Stimulated activated CD4-positive, alpha-beta T cell treated with anti-CD3 and anti-CD28 coated beads, Interleukin-1b, Interleukin-23, amount 100 ng/mL, for 4 hours (primary cell): ENCODE results near the gene HOXA3.

ENCODE experiments used
- DNase-seq, 2 donors: peaks; one replicate each; pipeline ENCODE4 v3.0.0-alpha.2; 2020; ENCODE audit warnings: low read depth in 2 of 2

The HOXA3 gene

DNA sequence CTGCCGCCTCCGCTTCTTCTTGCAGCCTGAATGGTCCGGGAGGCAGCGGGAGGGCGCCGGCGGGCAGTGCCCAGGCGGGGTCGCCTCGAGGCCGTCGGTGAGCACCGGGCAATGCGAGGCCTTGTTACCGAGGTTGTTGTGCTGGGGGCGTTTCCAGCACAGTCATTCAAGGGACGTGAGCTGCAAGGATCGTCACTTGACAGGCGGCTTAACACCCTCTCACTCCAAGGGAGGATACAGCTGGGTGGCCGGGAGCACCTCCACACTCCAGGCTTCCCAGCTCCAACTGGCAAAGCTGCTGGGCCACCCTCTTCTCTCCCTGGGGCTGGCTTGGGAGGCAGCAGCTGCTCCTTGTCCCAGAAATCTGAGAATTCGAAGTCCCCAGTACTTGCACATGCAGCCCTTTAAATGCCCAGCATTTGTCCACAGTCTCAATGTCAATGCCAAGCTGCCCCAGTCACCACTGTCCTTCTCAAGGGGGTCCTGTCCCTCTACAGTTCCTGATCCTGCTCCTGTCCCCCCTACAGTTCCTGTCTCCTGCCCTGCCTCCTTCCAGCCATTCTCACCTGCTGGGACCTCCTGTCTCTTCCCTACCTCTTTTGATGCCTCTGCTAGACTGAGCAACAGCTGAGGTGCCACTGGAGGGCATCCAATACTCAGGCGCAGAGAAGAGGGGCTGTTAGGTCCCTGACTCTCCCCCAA is 37.1 kb upstream of the HOXA3 start:
- DNase-seq, result no peak

DNA sequence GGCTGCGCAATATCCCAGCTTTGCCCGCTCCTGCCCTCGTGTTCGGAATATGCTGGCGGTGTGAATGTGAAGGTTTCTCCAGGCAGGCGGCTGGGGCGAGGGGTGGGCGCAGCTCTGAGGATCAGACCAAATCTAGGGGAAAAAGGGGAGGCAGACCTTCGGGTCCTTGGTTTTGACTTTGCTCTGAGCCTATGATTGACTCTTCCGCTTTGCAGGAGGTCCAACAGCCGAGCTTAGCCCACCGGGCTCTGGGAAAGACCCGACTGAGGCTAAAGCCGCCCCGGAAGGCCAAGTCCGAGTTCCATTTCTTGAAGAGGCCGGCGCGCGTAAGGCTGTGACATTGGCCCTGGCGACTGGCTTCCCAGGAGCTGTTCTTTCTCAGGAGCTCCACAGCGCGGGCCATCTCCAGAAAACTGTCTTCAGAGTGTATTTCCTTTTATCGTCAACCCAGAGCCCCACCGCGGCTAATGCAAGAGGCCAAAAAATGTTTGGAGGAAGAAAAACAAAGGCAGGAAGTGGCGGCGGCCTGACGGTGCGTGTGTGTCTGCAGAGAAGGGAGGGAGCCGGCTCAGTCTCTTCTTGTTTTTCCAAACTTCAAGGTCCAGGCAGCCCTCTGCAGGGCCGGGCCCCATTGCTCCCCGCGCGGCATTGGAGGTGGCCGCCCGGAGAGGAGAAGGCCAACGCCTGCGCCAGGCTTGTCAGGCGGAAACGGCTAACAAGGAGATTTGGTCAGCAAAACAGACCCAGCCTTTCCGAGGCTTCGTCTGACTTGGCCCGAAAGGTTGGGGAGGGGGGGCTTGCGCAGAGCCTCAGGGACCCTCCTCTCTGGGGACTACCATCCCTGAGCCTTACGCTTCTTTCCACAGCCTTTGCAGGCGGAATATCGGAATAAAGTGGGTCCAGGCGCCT is 36.3 kb upstream of the HOXA3 start:
- no peak for DNase-seq

DNA sequence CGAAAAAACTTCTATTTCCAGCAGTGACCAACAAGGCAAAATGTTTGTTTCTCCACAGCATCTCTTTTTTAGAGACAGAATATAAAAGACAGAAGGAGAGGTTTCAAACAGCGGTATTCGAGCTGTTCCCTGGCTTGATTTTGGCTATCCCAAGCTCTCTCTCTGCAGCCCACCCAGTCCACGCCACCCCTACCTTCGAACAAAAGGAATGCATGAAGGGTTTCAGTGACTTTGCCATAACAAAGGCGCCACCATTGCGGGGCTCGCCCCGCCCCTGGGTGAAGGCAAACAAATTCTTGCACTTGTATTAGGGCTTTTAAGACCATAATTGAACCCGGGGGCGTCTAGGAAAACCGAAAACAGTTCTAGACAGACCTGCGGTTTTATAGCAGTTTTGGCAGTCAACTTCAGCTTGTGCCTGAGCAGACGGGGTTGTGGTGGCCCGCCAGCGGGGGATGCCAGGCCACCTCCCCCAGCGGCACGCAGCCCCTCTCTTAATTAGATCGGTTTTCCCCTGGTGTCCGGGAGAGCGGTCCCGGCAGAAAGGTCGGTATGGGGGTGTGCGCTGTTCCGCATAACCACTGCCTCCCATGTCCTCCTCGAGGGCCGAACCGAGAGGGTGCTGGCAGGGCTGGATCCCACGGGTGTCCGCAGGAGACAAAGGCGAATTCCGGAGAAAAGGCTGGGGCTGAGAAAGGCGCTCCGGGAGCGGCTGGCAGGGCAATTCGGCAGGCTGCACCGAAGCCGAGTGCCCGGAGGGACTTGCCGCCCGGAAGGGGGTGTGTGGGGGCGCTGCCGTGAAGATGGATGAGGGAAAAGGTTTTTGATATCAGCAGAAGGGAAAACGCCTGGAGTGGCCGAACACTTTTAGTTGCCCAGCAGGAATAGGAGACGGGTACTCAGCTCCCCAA is 35.3 kb upstream of the HOXA3 start:
- no peak for DNase-seq

DNA sequence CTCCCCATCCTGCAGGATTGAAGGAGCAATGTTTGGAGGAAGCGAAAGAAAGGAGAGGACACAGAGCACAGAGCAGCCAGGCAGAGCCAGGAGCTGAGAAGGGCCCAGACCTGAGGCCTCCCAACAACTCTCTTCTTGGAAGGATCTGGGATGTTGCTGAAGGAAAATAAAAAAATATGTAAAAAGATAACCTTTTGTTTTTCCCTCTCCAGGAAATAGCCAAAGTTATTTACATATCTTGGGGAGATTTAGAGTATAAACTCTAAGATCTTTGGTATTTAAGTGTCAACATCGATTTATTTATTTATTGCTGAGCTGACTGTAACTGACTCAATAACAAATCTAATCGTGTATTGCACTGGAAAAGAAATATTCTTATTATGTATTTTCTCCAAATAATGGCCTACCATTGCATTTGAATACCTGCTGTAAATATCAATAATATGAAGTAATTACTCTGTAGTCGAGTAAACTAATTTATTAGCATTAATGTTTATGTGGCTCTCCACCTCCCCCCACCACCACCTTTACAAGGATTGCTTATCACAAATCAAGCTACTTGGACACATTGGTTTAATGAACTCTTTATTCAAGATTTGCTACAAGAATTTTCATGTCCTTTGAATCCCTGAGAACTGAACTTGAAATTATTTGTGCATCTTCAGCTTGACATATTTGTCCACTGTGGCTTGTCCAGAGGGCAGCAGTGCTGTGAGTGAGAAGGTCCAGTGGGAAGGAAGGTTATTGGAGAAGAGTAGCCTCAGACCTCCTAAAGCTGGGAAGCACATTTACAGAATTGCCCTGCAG is 34.5 kb upstream of the HOXA3 start:
- no peak for DNase-seq

DNA sequence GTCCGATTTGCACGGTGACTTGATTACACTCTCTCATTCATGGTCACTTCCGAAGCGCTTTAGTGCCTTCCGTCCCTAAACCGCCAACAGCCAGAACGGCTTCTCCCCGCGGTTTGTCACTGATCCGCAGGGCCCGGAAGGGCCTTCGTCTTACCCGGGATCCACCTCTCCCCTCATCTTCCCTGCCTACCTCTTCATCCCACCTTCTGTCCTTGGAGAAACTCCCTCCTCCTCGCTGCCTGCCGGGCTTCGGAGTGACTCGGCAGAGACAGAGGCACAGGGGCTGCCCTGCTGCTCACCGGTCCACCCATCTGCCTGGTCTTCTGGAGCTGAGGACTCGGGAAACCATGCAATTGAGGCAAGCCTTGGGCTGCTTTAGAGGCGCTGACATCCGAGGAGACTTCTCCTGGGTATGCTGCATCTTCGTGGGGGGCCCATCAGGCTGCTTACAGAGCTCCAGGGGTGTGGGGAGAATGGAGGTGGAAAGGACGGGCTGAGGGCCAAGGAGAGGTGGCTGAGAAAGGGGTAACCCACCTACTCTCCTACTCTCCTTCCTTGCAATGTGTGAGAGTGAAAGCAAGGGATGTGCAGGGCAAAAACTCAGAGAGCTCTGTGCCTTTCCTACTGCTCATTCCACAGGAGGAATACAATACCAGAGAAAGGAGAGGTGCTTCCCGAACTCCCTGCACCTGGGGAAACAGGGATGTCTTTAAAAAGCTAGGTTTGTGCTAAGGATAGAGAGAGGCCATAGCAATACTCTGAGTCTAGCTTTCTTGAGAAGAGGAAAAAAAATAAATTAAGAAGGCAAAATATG is 33.7 kb upstream of the HOXA3 start:
- DNase-seq, result no peak

DNA sequence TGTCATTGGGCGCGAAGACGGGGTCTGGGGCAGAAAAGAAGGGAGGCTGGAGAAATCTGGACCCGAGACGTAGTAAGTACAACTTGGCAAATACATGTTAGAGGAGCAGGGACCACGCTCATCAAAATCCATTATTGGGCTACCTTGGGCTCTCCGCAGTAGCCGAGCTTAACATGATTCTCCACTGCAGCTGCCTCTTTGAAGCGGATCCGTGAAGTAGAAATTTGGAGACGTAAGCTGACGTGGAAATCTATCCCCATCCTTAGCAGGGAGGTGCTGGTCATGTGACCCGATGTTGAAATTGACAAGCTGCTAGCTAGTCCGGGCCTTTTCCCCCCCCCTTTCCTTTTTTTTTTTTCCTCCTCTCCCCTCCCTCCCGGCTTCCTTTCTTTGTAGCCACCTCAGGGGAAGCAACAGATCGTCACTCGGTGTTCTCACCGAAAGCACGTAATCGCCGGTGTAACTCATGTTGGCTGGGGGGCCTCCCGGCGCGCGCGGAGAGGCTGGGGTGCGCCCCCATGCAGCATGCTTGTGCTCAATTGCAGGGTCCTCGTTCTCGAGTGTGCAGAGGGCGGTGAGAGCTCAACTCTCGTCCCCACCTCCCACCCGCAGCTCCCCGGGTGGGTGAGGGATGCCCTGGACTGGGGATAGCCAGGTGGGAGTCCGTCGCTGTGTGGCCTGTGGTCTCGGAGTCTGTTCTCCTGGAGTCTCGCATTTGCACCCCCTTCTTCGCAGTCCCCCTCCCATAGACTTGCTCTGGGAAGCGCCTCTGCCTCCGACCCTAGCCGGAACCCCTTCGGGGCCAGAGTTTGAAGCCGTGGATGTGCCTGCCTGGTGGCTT is 32.9 kb upstream of the HOXA3 start, which contains the start of gene HOXA11:
Gene HOXA11 (minus strand): TSS at position 220 of the 841 bp plus-strand sequence. CDS start 88 bp downstream, at position 132.
- no peak for DNase-seq

DNA sequence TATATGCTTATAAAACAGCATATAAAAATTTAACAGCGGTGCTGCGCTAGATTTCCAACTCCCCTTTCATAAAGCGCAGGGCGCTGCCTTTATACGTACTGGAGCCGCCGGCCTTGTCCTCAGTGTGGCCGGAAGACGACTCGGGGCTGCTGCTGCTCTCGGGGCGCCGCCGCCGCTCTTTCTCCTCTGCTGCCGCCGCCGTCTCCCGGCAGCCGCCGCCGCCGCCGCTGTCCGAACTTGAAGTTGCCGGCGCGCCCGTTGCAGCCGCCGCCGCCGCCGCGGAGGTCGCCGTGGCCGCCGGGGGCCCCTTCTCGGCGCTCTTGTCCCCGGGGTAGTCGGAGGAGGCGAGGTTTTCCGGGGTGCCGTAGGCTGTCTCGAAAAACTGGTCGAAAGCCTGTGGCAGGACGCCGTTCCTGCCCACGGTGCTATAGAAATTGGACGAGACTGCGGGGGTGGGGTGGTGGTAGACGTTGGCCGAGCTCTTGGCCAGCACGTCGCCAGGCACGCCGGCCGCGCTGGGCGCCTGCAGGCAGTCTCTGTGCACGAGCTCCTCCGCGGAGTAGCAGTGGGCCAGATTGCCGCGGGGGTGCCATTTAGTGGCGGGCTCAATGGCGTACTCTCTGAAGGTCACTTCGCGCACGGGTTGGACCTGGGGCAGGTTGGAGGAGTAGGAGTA is 32.1 kb upstream of the HOXA3 start:
- no peak for DNase-seq

DNA sequence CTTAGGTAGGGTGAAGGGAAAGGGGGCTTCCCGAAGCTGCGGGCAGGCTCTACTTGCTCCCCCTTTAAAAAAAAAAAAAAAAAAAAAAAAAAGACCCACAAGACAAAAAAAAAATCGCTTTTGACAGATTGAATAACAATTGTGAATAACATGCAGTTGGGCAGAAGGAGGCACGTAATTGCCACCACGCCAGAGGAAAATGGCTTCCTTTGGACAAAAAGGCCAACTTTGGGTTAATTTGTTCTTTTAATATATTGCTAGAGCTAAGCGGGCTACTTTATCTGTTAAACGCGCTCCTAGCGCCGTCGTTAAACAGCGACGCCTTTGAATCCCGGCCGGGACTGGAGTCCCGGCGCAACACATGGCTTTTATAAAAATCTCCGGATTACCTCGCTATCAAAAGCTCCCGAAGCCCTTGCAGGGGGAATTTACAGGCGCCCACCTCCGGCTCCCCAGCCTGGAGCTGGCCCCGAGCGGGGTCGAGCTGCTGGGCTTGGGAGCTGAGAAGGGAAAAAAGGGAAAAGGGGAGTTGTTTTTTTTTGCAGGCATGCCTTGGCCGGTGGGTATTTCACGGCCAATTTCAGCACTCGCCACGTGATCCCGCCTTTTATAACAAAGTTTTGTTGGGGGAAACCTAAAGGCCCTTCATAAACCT is 31.4 kb upstream of the HOXA3 start:
- DNase-seq, result no peak

DNA sequence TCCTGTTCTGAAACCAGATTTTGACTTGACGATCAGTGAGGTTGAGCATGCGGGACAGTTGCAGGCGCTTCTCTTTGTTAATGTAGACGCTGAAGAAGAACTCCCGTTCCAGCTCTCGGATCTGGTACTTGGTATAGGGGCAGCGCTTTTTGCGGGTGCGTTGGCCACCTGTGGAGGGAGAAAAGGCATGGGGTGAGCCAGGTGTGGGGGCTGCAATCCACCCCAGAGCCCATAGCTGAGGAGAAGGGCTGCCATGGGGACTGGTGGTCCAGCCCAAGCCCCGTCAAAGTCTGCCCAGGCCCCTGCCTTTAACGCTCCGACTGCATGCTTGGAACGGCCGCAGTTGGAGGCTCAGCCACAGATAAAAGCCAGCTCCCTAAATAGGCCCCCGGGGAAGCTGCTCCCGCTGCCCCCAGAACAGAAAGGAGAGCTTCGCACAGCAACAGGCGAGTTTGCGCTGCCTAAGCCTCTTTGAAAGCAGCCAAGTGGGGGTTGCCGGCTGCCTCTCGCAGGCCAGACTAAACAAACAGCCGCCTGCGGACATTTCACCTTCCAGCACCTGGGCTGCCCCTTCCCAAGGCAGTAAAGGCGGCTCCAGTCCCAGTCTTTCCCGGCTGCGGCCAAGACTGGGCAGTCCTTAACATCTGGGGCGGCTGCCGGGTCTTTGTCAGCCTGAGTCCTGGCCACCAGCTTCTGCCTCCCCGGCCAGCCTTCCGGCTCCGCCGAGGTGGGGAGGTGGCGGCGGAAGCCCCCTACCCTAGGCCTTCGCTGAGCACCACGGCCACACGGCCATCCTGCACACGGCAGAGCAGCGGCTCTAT is 30.7 kb upstream of the HOXA3 start:
- no peak for DNase-seq

DNA sequence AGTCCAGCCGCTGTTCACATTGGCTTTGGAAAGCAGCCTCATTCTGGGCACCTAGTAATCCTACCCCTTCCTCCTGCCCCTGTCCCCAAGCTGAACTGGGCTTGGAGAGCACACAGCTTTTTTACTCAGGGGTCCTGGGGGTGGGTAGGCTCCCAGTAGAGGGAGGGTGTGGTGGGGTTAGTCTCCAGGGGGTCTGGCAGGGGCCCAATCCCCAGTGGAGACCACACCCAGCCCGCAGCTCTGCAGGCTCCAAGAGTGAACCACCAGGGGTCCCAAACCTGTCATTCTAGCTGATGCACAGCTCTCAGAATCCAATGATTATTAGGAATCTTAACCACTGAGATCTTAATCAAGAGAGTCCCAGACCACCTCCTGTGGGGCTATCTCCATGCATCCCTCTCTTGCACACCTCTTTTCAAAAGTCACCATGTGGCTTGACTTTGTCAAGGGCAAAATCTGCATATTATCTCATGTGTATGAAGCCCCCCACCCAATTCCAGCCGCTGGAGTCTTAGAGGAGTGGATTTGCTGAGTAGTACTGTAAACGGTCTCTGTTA is 30.0 kb upstream of the HOXA3 start:
- no peak for DNase-seq

DNA sequence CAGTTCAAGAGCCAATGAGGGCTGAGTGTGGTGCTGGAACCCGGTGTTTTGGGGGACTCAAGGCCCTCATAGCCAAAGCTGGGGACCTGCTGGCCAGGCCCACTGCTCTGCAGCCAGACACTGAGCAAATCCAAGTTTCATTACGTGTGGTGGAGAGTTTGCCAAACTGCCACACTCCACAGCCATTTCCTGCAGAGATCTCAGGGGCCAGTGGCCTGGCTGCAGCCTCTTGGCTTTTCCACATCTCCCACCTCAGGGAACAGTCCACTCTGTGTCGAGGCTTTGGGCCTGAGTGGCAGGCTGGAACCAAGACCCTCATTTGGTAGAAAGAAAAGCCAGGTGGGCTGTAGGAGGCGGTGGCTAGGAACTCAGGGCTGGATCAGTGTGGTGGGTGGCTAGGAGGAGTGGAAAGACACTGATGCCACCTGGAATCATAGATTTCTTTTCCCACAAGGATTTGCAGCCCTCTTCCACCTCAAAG is 29.5 kb upstream of the HOXA3 start:
- DNase-seq, result no peak

DNA sequence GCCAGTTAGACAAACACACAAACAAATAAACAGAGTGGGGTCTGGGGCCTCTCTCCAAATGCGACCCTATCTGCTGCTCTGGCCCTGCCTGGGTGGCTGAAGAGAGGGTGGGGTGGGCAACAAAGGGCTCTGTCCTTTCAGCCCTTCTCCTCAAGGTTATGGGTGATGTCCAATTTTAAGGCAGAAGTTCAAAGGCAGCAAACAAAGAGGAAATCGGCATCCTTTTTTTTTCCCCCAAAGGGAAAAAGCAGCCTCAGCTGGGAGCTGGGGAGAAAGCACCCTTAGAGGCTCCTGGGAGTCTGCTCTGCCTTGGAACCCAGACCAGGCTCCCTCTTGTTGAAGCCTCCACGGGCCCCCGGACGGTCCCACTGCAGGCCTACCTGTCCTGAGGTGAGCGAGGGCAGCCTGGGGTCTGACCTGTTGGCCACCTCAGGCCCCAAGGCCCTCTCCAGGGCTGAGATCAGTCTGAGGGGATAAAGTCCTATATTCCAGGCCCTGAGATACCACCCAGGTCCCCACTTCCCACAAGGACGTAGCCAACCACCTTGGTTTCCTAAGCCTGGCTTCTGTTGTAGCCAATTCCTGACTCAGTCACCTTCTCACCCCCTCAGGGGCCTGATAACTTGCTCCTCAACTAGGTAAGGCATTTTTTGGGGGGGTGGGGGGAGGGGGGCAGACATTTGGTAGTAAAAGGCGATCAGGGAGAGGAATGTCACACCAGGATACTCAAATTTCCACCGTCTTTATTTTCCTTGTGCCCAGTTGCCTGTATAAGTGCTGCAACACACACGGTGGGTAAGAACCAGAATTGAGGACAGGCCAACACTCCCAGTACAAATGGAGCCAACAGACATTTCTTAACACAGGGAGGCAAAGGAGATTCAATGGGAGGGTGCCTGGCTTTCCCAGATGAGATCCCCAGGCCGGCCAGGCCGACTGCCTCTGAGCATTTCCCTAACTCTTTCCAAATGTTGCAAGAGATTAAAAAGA is 28.3 kb upstream of the HOXA3 start:
- DNase-seq, result no peak

DNA sequence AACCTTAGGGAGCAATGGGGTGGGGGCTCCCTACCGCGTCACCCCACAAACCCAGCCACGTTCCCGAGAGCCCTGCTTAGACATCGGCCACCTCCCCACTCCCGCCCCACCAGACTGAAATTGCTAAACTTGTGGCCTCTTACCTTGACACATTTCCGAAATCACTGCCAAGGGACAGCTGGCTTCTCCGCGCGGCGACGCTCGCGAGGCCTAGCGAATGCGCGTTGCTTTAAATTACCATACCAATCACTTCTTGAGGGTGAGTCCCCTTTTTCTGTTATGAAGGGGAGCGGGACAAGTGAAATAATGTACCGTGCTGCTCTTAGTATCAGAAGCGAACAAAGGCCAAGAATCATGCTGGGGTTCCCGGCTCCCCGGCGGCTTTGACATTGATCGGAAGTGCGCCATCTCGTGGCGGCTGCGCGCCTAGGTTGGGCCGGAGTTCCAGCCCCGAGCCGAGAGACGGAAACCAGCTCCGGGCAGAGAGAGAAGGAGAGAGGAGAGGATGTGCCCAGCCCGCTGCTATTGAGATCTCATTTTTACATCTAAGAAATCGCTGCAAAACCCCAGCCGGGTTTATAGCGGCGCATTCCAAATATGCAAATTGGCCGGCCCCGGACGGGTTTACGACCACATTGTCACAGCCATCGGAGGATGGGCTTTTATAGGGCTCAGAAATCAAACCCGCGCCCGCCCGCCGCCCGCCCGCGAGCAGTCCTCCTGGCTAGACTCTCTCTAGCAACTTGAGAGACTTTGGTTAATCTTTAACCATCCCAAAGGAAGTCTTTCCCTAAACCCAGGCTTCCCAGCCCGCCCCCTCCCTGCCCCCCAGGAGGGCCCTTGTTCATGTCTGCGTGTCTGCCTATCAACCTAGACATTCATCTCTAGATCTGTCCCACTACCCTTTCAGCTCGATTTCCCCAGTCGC is 27.4 kb upstream of the HOXA3 start:
- peak; percentile 57 to 60 for DNase-seq

DNA sequence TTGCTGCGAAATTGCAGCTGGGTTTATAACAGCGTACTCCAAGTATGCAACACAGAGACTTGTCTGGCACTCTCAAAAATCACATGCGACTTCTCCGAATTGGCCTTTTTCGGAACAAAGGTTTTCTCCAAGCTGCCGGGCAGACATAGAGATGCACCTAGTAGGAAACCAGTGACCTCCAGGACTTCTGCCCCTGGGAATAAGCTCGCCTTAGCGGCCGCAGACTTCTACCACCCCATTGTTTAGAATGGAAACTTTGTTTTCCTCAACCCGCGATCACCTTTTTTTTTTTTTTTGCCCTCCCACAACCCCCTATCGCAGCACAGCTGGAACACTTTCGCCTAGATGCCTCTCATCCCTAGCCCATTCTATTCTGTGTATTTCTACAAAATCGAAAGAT is 26.6 kb upstream of the HOXA3 start:
- no peak for DNase-seq

DNA sequence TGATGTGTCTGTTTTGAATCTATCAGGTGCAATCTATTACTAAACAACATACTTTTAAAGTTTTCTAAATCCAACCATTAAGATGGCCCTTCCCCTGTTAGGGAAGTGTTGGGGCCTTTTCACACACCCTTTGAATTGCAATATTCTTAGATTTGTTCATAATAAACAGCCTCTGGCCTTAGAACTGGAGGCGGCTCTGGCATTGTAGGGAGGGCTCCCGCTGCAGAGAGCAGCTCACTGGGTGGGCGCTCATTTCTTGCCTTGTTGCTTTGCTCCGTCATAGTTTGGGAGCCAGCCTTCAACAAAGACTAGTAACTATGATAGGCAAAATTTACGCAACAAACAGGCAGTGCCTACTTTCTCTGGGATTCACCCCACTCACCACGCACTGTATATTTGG is 26.0 kb upstream of the HOXA3 start:
- DNase-seq, result no peak
